Kidney epithelial cell (primary cell): ENCODE results near the gene FAAP24. TPM values are rescaled to one million over a fixed set of nuclear protein-coding genes. Genes with fewer than 3 reads are reported as not detected.
"Not testable (repeated sequence)": the region's sequence is repeated elsewhere in the genome, so short reads cannot be mapped to it uniquely, and the experiment has no call there.

Source experiments
- DNase-seq: peaks from one replicate; pipeline ENCODE4 v3.0.0-alpha.2; 2010; ENCODE audit warnings: low read depth
- H3K27me3 ChIP-seq: 2 replicates; pipeline ENCODE4 v1.6.0; 2011; ENCODE audit warnings: low read length; ENCODE audit not compliant: control insufficient read depth, insufficient read depth
- H3K36me3 ChIP-seq: 2 replicates; pipeline ENCODE4 v1.5.1; 2011; ENCODE audit warnings: low read length; ENCODE audit not compliant: control insufficient read depth, insufficient read depth
- H3K4me3 ChIP-seq: 2 replicates; pipeline ENCODE4 v1.5.1; 2011; ENCODE audit warnings: low read depth, mild to moderate bottlenecking, control low read depth, low read length
- total RNA-seq: library from RNA; depleted of rRNA; stranded (reverse); fragments of >200 nt; gene quantifications from 2 replicates; pipeline ENCODE4 v1.2.3, GENCODE V29; 2015
- TF ChIP-seq, protein P1 (sequence below): IDR thresholded peaks from 2 replicates; pipeline ENCODE4 v1.5.1; 2011; ENCODE audit warnings: mild to moderate bottlenecking, moderate library complexity, low read length, control low read depth, inconsistent platforms; ENCODE audit not compliant: insufficient read depth, poor library complexity, severe bottlenecking

Gene FAAP24
- total RNA-seq, 1 donor from 2014 or later = 1.7 TPM

DNA sequence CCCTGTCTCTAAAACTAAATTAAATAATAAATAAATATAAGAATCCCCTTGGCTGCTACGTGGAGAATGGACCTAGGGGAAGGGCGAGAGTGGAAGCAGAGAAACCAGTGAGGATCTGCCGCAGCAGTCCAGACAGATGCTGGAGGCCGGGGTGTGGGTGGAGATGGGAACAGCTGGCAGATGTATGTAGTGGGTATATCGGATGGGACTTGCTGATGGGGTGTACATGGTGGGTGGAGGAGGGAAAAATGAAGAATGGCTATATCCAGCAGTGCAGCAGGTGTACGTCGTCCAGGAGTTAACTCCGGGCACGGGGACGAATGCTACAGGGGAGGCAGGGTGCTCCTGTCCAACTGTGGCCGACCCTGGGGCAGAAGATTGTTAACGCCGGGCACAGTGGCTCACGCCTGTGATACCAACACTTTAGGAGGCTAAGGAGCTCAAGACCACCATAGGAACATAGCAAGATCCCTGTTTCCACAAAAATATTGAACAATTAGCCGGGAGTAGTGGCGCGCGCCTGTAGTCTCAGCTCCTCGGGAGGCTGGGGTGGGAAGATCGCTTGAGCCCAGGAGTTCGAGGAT, 938 bp upstream of the FAAP24 start:
- TF ChIP-seq, protein P1, sequence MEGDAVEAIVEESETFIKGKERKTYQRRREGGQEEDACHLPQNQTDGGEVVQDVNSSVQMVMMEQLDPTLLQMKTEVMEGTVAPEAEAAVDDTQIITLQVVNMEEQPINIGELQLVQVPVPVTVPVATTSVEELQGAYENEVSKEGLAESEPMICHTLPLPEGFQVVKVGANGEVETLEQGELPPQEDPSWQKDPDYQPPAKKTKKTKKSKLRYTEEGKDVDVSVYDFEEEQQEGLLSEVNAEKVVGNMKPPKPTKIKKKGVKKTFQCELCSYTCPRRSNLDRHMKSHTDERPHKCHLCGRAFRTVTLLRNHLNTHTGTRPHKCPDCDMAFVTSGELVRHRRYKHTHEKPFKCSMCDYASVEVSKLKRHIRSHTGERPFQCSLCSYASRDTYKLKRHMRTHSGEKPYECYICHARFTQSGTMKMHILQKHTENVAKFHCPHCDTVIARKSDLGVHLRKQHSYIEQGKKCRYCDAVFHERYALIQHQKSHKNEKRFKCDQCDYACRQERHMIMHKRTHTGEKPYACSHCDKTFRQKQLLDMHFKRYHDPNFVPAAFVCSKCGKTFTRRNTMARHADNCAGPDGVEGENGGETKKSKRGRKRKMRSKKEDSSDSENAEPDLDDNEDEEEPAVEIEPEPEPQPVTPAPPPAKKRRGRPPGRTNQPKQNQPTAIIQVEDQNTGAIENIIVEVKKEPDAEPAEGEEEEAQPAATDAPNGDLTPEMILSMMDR = no peak
- Histone ChIP-seq H3K4me3 (peak overlapping the region; percentile 70), H3K36me3 (no peaks in the 10 kb centered on the region), H3K27me3 (no peaks in the 10 kb centered on the region)
- DNase-seq = no peak

DNA sequence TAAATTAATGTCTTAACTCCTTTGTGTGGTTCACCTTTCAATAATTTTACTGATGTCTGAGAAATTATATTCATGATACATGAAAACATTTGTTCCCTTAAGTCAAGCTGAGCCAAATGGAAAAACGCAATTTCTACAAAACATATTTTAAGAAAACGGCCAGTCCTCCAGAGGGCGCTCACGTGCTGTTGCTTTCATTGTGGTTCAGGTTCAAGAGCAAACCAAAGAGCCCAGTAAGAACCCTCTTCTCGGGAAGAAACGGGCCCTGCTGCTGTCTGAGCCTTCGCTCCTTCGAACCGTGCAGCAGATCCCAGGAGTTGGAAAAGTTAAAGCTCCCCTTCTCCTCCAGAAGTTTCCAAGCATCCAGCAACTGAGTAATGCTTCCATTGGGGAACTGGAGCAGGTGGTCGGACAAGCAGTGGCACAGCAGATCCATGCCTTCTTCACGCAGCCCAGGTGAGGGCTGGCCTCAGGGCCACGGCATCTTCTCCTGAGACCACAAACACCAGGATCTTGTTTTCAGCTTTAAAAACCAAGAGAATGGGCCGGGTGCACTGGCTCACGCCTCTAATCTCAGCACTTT, 4.3 kb downstream of the FAAP24 start:
- H3K36me3 ChIP-seq = peaks cover 3% of the 10 kb centered on the region
- H3K27me3 ChIP-seq = no peaks in the 10 kb centered on the region
- TF ChIP-seq, protein P1 = peak; percentile 77
- no peak overlapping the region for H3K4me3 ChIP-seq
- DNase-seq = peak; percentile 12

DNA sequence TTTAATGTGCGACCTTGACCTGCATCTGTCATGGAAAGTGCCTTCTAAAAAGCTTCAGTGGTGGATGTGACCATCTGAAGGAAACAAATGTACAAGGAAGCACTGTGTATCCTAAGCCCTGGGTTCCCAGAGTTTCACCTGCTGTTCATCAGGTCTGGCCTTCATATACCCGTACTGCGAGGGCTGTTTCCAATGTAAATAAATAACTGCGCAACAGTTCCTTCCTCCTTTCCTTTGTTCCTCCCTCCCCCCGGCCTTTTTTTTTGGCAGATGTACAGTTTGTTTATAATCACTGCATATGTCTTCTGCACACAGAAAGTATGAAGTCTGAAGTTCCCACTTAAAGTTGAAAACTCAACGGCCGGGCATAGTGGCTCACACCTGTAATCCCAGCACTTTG, 5.2 kb downstream of the FAAP24 start:
- Histone ChIP-seq H3K27me3 (no peaks in the 10 kb centered on the region), H3K36me3 (peaks cover 3% of the 10 kb centered on the region), H3K4me3 (no peak overlapping the region)
- no peak for DNase-seq
- TF ChIP-seq, protein P1 = no peak

DNA sequence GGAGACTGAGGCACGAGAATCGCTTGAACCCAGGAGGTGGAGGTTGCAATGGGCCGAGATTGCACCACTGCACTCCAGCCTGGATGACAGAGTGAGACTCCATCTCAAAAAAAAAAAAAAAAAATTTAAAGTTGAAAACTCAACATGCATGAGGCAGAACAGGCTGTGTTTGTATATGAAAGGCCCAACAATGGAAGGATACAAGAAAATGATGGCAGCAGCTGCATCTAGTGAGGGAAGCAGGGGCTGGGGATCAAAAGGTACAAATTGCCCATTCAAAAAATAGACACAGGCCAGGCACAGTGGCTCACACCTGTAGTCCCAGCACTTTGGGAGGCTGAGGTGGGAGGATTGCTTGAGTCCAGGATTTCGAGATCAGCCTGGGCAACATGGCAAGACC, 5.8 kb downstream of the FAAP24 start:
- DNase-seq, H3K4me3 ChIP-seq, H3K27me3 ChIP-seq, H3K36me3 ChIP-seq: not testable (repeated sequence)

DNA sequence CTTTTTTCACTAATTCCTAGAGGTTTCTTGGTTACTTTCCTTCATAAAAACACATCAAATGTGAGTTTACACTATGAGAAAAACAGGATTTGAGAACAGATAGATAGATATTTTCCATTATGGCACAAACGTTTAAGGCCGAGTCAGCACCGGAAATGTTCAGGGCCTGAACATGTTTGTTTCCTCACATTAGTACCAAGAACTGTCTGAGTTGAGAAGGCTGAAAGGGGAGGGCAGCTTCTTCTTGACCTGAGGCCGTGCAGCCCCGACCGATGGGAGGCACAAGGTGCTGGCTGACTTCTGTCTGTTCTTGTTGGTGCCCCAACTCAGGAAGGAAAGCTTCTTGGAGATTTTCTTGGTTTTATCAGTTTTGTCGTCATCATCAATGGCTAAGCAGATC, 7.8 kb downstream of the FAAP24 start:
- not testable (repeated sequence) for H3K36me3 ChIP-seq, DNase-seq, H3K4me3 ChIP-seq, H3K27me3 ChIP-seq

DNA sequence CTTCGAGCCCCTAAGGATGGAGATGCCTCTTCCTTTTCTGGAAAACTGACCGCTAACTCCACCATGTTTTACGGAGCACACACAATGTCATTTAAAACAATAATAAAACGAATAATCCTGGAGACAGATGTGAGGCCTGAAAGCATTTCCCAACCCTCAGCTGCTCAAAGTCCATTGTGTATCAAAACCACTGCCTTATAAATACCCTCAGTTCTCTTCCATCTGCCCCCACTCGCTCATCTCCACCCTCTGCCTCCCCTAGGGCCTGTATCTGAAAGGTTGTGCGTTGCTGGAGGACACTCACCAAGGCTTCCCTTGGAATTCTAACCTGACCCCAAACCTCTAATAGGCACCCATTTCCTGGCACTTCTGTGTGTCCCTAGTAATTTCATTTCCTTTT, 10.4 kb downstream of the FAAP24 start:
- not testable (repeated sequence) for H3K36me3 ChIP-seq, DNase-seq, H3K27me3 ChIP-seq, H3K4me3 ChIP-seq

DNA sequence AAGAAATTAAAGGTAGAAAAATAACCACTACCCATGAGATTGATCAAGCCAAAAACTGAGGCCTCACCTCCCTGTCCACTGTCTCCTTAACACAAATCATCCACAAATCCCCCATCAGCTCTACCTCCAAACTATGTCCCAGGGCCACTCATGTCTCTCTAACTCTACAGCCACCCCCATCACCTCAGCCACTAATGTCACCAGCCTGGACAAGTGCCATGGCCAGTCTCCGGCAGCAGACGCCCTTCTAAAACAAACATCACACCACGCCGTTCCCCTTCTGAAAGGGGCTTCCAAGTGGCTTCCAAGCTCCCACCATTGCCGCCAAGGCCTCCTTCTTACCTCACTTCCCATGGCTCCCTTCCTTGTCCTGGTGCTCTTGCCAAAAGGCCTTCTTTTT, 16.2 kb downstream of the FAAP24 start:
- not testable (repeated sequence) for H3K27me3 ChIP-seq, H3K36me3 ChIP-seq, DNase-seq, H3K4me3 ChIP-seq

DNA sequence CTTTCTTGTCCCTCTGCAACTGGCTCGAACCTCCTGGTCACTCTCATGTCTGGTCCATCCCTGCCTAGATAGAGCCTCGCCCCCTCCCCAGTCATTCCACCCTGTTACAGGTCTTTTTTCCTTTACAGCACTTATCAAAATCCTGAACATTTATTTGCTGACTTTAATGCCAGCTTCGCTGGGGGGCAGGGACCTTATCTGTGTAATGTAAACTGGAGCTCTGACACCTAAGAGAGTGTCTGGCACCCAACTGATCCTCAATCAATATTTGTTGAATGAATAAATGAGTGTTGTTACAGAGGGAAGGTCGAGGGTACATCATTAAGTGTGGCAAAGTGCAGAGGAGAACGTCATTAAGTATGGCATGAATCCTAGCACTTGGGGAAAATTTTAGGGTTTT, 16.7 kb downstream of the FAAP24 start:
- DNase-seq = no peak
- peaks cover 1% of the 10 kb centered on the region for H3K36me3 ChIP-seq

DNA sequence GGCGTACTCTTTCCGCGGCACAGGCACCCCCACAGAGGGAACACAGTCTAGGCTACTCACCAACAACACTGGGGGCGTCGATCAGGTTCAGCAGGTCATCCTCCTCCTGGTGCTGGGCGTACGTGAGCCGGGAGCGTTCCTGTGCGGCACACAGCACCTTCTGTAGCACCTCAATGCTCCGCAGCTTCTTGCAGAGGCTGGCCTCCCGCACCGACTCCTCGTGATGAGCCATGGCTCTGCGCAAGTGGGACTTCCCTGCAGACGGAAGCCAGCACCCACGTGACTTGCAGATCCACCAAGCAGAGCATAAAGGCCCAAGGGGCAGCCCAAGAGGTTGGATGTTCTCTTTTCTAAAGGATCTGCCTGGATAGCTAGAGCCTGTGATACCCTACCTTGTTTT, 23.9 kb downstream of the FAAP24 start:
- not testable (repeated sequence) for H3K4me3 ChIP-seq, H3K27me3 ChIP-seq, H3K36me3 ChIP-seq, DNase-seq

More for the DNA sequence above, 16.7 kb downstream of the FAAP24 start:
- TF ChIP-seq, protein P1 = no peak
- Histone ChIP-seq H3K4me3 (no peak overlapping the region), H3K27me3 (no peaks in the 10 kb centered on the region)

DNA sequence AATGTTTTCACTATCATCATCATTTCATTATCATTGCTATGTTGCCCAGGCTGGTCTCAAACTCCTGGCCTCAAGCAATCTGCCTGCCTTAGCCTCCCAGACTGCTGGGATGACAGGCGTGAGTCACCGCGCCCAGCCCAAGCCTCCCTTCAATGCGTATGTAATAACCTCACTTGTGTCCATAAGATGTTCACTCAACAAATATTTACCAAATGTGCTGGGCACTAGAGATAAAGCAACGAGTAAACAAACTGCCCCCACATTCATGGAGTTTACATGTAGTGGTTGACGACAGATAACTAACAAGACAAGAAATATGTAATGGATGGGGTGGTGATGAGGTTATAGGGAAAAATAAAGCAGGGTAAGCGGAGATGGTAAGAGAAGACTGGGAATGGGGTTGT, 25.0 kb downstream of the FAAP24 start:
- not testable (repeated sequence) for H3K36me3 ChIP-seq, DNase-seq

More for the DNA sequence above, 25.0 kb downstream of the FAAP24 start:
- not testable (repeated sequence) for H3K4me3 ChIP-seq, H3K27me3 ChIP-seq
